Choroid plexus epithelial cell (primary cell): ENCODE measurements around the gene MYO1A.
"Not testable (repeated sequence)": the region's sequence is repeated elsewhere in the genome, so short reads cannot be mapped to it uniquely, and the experiment has no call there.

ENCODE experiments used
- DNase-seq: peaks from one replicate; pipeline ENCODE4 v3.0.0-alpha.2; 2010; ENCODE audit warnings: low read depth
- H3K4me3 ChIP-seq: 2 replicates; pipeline ENCODE4 v1.5.1; 2011; ENCODE audit warnings: low read depth, mild to moderate bottlenecking, control low read depth, low read length, moderate library complexity
- CTCF ChIP-seq: conservative IDR thresholded peaks from 2 replicates; pipeline ENCODE4 v1.5.1; 2011; ENCODE audit warnings: low read depth, mild to moderate bottlenecking, control low read depth, inconsistent platforms, low read length, moderate library complexity

MYO1A gene

DNA sequence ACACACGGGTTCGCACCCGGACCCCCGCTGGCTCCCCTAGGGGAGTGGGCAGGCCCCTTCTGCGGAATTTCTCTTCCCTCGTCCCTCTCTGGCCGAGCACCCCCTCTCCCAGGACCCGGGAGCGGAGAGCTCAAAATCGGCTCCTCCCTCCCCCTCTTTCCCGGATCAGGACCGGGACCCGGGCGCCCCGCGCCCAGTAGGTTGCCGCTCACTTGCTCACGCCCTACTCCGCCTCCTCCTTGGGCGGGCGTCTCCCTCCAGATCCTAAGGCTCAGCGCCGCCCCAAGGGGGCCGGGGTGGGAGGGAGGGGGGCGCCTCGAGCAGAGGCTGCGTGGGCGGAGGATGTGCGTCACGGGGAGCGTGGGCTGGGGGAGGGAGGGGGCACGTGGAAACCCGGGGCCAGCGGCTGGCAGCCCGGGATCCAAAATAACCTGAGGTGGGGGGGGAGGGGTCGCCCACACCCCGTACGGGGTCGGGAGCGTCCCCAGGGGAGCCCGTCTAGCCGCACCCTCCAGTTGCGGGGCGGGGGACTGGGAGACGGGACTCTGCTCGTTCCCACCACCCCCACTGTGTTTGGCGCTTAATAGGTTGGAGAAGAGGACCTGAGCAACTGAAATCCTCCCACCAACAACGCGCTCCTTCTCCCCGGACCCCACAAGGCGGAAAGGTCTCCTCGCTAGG, 37.2 kb upstream of the MYO1A start:
- H3K4me3 ChIP-seq: peak overlapping the region; percentile 69
- peak; percentile 93 for DNase-seq
- TF ChIP-seq CTCF: no peak

DNA sequence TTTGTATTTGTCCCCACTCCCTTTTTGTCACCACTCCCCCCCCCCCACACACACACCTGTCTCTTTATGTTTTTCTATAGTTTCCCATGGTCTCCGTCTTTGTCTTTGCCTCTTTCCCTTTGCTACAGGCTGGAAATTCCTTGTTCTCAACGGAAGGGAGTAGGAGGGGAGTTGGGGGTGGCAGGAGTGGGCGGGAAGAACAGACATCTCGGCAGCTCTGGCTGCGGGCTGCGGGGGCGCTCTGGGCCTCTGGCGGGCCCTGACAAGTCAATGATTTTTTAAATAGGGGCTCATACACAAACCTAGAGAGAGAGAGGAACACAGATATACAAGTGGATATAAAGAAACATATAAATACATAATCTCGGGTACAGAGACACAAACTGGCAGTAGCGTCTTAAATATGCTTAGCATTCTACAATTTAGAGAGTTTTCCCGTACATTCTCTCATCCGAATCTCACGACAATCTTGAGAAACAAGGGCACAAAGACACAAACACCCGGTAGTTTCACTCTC, 36.6 kb upstream of the MYO1A start:
- TF ChIP-seq CTCF: peak; percentile 56
- peak overlapping the region; percentile 69 for H3K4me3 ChIP-seq
- DNase-seq: peak; percentile 82

GRCh38 chr12:57085999-57086492, 36.1 kb upstream of the MYO1A start:
- TF ChIP-seq CTCF: no peak
- DNase-seq: peak; percentile 41
- H3K4me3 ChIP-seq: peak overlapping the region; percentile 69

DNA sequence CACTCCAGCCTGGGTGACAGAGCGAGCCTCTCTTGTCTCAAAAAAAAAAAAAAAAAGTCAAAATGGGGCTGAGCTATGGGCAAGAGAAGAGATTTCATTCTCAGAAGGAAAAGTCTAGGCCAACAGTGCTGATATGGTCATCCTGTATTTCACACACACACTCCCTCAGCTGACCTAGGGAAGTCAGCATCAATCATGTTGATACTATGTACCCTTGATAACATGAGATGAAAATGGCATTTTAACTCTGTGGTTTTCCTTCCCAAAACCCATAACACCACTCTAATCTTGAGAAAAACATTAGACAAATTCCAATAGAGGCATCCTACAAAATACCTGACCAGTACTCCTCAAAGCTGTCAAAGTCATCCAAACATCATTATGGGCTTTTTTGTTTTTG, 30.9 kb upstream of the MYO1A start:
- no peak for TF ChIP-seq CTCF
- no peak overlapping the region for H3K4me3 ChIP-seq
- DNase-seq: no peak

- no peak overlapping the region for H3K4me3 ChIP-seq
- no peak for DNase-seq
- TF ChIP-seq CTCF: no peak
These were observed 29.9 kb upstream of the MYO1A start for GRCh38 chr12:57079821-57080220.

GRCh38 chr12:57078519-57079404, 28.8 kb upstream of the MYO1A start, which contains the start of gene NEMP1:
Gene NEMP1, minus strand, starts transcription at chr12:57078791. Its CDS starts 46 bp downstream, at chr12:57078745.
- peak; percentile 100 for DNase-seq
- no peak for TF ChIP-seq CTCF
- H3K4me3 ChIP-seq: peak within 1 kb of the TSS; percentile 68

GRCh38 chr12:57073566-57074450, 23.9 kb upstream of the MYO1A start:
- not testable (repeated sequence) for DNase-seq, H3K4me3 ChIP-seq
